Inferior parietal cortex (tissue), 1 donor: ENCODE measurements around the gene ATG2A.

ENCODE experiments used
- DNase-seq: peaks from one replicate; pipeline ENCODE4 v3.0.0-alpha.2; 2016; ENCODE audit errors: extremely low spot score

Gene ATG2A

GRCh38 chr11:64902102-64902900 is 14.7 kb downstream of the ATG2A start:
- no peak for DNase-seq

GRCh38 chr11:64900774-64901173 is 16.2 kb downstream of the ATG2A start:
- no peak for DNase-seq

GRCh38 chr11:64900263-64900678 is 16.7 kb downstream of the ATG2A start:
- no peak for DNase-seq

GRCh38 chr11:64898541-64898940 is 18.5 kb downstream of the ATG2A start:
- DNase-seq = no peak

- DNase-seq = no peak
Observed at GRCh38 chr11:64898076-64898445, 18.9 kb downstream of the ATG2A start.

- DNase-seq = no peak
Observed at GRCh38 chr11:64897381-64898075, 19.5 kb downstream of the ATG2A start.

DNA sequence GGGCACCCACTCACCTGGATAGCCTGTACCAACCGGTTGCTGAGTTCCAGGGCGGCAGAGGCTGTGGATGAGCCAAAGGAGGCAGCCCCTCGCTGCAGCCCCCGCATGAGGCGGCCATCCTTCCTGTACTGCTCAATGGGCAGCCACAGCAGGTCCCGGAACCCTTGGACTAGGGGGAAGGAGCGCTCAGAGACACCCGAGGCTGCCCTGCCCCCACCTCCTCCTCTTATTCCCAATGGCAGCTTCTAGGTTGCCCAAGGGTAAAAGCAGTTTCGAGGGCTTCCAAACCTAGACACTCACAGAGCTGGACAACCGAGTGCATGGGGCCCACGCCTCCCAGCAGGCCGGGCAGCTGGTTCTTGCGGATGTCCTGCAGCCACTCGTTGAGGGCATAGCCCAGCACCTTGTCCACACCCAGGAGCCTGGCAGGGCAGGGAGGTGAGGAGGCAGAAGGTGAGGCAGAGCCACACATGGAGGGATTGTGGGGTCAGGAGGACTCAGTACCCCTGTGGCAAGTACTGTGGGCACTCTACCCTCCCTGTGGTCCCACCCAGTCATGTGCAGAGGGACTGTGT is 20.5 kb downstream of the ATG2A start:
- no peak for DNase-seq

DNA sequence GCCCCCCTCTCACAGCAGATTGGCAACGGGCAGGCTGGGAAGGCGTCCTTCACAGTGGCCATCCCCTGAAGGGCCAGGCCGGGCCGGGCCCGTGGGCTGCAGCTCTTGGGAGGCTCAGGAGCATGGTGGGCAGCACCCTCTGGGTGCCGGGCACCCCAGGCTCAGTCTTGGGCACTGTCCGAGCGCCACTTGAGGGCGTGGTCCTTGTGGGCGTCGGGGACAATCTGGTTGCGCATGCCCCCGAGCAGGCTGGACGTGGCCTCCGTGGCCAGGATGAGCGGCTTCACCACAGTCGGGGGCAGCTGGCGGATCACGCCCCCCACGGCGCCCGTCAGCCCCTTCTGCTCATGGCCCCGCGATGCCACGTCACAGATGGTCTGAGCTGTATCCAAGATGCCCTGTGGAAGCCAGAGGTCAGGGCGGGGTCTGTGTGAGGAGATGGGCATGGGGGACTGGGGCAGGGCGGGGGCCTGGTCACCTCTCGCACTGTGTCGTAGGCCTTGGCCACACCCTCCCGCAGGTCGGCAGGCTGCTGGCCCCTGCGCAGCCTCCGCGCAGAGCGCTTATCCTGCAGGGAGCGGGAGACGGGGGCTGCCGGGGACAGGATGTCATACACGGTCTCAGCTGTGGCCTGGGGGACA is 22.1 kb downstream of the ATG2A start:
- no peak for DNase-seq

DNA sequence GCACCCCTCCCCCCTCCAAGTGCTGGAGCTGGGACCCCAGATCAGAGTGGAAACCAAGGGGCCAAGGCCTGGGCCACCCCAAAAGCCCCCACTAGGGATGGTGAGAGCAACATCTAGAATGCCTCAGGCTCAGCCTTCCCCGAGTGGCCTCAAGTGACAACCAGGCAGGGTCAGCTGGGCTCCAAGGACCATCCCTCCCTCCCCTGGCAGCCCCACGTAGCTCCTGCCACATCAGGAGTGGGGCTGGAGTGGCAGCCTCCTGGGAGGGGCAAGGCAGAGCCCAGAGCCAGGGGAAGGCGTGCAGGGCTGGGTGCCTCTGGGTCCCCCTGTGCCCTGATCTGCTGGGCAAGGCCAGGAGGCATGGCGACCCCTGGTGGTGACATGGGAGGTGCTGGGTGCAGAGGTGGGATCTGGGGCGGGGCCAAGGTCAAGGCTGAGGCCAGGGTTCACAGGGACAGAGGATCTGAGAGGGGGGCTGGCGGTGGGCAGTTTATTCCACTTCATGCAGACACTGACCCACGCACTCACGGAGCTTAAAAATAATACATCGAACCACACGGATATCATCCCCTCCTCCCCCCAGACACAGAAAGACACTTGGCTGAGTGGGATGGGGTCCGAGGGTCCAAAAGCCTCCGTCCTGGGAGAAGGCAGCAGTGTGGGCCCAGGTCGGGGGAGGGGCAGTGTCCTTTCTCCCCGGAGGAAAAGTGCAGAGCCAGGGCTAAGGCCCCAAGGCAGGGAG is 22.8 kb downstream of the ATG2A start:
- DNase-seq = peak; percentile 64

- no peak for DNase-seq
Observed at GRCh38 chr11:64893194-64894069, 23.6 kb downstream of the ATG2A start.

DNA sequence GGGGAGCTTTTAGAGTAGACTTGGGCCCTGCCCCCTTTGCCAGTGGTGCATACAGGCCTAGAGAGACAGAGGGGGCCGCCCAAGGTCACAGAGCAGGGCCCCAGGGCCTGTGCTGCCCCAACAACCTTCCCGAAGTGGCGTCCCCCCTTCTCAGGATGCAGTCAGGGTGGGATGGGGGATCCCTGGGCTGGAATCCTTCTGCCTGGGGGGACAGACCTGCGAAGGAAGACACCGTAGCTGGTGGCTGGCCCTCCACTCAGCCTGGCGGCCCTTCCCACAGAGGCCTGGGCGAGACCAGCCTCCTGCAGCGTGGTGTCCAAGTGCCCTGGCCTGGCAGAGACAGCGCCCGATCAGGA is 24.2 kb downstream of the ATG2A start:
- no peak for DNase-seq

GRCh38 chr11:64892411-64892831 is 24.6 kb downstream of the ATG2A start:
- no peak for DNase-seq

DNA sequence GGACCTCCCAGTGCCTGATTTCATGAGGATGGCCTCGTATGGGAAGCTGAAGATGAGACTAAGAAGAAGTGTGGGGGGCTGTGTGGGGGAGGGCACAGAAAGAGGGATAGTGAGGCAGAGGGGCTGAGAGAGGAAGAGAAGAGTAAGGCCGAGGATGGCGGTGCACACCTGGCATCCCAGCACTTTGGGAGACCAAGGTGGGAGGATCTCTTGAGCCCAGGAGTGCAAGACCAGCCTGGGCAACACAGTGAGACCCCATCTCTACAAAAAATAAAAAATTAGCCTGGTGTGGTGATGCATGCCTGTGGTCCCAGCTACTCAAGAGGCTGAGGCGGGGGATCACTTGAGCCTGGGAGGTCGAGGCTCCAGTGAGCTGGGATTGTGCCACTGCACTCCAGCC is 25.1 kb downstream of the ATG2A start:
- no peak for DNase-seq

- DNase-seq = no peak
Observed at GRCh38 chr11:64891215-64891848, 25.7 kb downstream of the ATG2A start.

GRCh38 chr11:64890522-64890939 is 26.5 kb downstream of the ATG2A start:
- no peak for DNase-seq

- no peak for DNase-seq
Observed at GRCh38 chr11:64888729-64889511, 28.1 kb downstream of the ATG2A start.

GRCh38 chr11:64888406-64888728 is 28.6 kb downstream of the ATG2A start:
- no peak for DNase-seq

DNA sequence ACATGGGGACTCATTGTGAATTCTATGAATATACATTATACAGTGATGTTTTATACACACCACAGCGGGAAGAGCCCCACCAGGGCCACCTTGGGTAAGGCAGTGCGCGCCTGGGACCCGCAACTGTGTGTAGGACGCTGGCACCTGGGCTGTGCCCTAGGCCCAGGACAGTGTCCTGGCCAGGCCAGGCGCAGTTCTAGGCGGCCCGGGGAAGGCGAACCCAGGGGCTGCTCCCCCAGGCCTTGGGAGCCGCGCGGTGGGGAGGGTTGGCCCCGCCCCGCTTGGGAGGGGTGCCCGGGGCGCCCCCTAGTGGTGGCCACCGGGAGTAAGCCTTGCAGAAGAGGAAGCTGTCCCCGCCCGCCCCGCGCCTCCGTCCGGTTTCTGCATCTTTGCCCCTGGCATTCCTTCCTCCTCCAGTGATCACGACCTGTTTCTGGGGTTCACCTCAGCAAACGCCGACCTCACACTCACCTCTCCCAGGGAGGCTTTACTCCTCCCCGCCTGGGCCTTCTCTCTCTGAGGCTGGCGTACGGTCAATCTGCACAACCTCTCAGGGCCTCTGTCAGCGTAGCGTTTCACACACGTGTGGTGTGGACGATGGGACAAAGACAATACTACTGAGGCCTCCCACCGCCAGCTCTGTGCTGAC is 29.1 kb downstream of the ATG2A start:
- peak; percentile 76 for DNase-seq

- DNase-seq = no peak
Observed at GRCh38 chr11:64887234-64887756, 29.7 kb downstream of the ATG2A start.
